Heart left ventricle (tissue), 16 donors: ENCODE data around the gene NAALADL1. TPM values are rescaled to one million over a fixed set of nuclear protein-coding genes. Genes with fewer than 3 reads are reported as not detected.

Experiments
- ATAC-seq, 4 donors: fragments of 200-7000 bp; cut with Tn5 transposase; one replicate each; pipeline ENCODE4 v1.9.1; 2020 to 2022; ENCODE audit warnings: moderate library complexity in 4 of 4, mild to moderate bottlenecking in 3 of 4, moderate number of reproducible peaks in 1 of 4
- DNase-seq, 5 donors: peaks; one replicate each; pipeline ENCODE4 v3.0.0-alpha.2; 2020
- H3K27ac ChIP-seq, 12 donors: fragments of 200-600 bp; sonication (generic) in 4 of 12; one replicate each; pipeline versions ENCODE4 v1.5.0 to v1.8.0; 2016 to 2022; ENCODE audit warnings: mild to moderate bottlenecking in 2 of 12
- H3K27me3 ChIP-seq, 9 donors: fragments of 200-600 bp; sonication (generic) in 2 of 9; one replicate each; pipeline versions ENCODE4 v1.5.1 to v1.8.0; 2016 to 2022; ENCODE audit warnings: mild to moderate bottlenecking in 3 of 9
- H3K36me3 ChIP-seq, 9 donors: fragments of 200-600 bp; sonication (generic) in 2 of 9; one replicate each; pipeline versions ENCODE4 v1.5.0 to v1.8.0; 2018 to 2022; ENCODE audit warnings: mild to moderate bottlenecking in 2 of 9
- H3K4me1 ChIP-seq, 12 donors: fragments of 200-600 bp; sonication (generic) in 4 of 12; one replicate each; pipeline versions ENCODE4 v1.5.0 to v1.8.0; 2016 to 2022; ENCODE audit warnings: mild to moderate bottlenecking in 3 of 12
- H3K4me3 ChIP-seq, 12 donors: fragments of 200-600 bp; sonication (generic) in 4 of 12; one replicate each; pipeline versions ENCODE4 v1.5.0 to v1.8.0; 2017 to 2022; ENCODE audit warnings: mild to moderate bottlenecking in 9 of 12, moderate library complexity in 4 of 12
- H3K9me3 ChIP-seq, 12 donors: fragments of 200-600 bp; sonication (generic) in 4 of 12; one replicate each; pipeline versions ENCODE4 v1.5.0 to v1.8.0; 2016 to 2022; ENCODE audit warnings: mild to moderate bottlenecking in 1 of 12
- CTCF ChIP-seq, 12 donors: fragments of 200-600 bp; sonication (generic) in 4 of 12; IDR thresholded peaks; one replicate each; pipeline versions ENCODE4 v1.5.0 to v1.8.0; 2018 to 2022; ENCODE audit warnings: antibody characterized with exemption in 12 of 12, mild to moderate bottlenecking in 5 of 12
- POLR2A ChIP-seq, 2 donors: fragments of 450-650 bp; IDR thresholded peaks; one replicate each; pipeline ENCODE4 v1.6.1; 2017; ENCODE audit warnings: antibody characterized with exemption in 2 of 2, mild to moderate bottlenecking in 2 of 2, moderate library complexity in 2 of 2
- WGBS, 4 donors: extraction: QIAGEN DNeasy Blood & Tissue Kit in 2 of 4; methylation state at CpG; one replicate each; pipeline versions ENCODE4 v1.1.5 to v1.1.7; 2013 to 2018; 5-methylcytosine and 5-hydroxymethylcytosine counted together
- intact Hi-C, 10 donors: fragments of 100-400 bp; cut with DNase I; formaldehyde crosslinking; loops; one replicate each; pipeline versions ENCODE4 v1.11.1 to v1.14.2; 2022
- polyA plus RNA-seq, 2 donors: library from polyadenylated mRNA; stranded (reverse); fragments of 200-250 nt; gene quantifications; one replicate each; pipeline ENCODE4 v1.2.3, GENCODE V29; 2013
- total RNA-seq, 9 donors: library from RNA; depleted of rRNA in 2 of 9; stranded (reverse); fragments of >200 nt in 2 of 9; fragmentation: NEBNext Ultra II Directional in 3 of 9; extraction: Animal tissue kit (Norgen Biotek cat#: 25700) in 3 of 9; gene quantifications; one replicate each; pipeline versions ENCODE4 v1.1.0 to v1.2.4, GENCODE V29; 2016 to 2023
- donor health status: ischemic (EF 13 %, LVEDD 7.1; RV severe dilation, severe dysfunction).
- donor health status: healthy with polysubstance abuse.
- donor health status: DM: no; HTN: yes; CAD: no.
- donor health status: DM: no; HTN: no; CAD: no.
- donor health status: ischemic (EF 25% LVEDD 6.9; RV normal size, moderate dysfunction).
- donor health status: ischemic (EF 25% LVEDD 5.7; RV mildly dilated, moderate dysfunction).
- donor health status: healthy.
- donor health status: DM: yes; HTN: yes; CAD: no.
- donor health status: ischemic (EF 35%, LVEDD 5.7; RV mildly dilated, moderate dysfunction).
- donor health status: nonischemic (EF 11% LVEDD 7.7; RV severe dilation, severe dysfunction).
- donor health status: DM: yes; HTN: yes; CAD: no.
- donor health status: PGD.
- donor health status: ischemic (EF 29% LVEDD 5.4; RV normal size, mild dysfunction).
- donor health status: nonischemic (EF 23%, LVEDD 6.1; RV moderate dilation, normal function).

Gene NAALADL1
- total and polyA plus RNA-seq, 11 donors: 2.6 to 7.4 (median 3.4) TPM

GRCh38 chr11:65056999-65057398, 1.4 kb downstream of the NAALADL1 start:
- Histone ChIP-seq H3K4me1 (no peaks in the 10 kb centered on the region), H3K4me3 (no peak overlapping the region), H3K27ac (no peak overlapping the region), H3K27me3 (no peaks in the 10 kb centered on the region), H3K36me3 (no peaks in the 10 kb centered on the region), H3K9me3 (no peaks in the 10 kb centered on the region)
- 87 to 92% (median 88%) methylated on average over 6 of the region's 6 CpGs for WGBS, 4 donors
- TF ChIP-seq POLR2A (IDR thresholded peaks at IDR 0.05): no peak
- no peak for TF ChIP-seq CTCF (IDR thresholded peaks at IDR 0.05)
- DNase-seq: no peak
- ATAC-seq: no peak
- intact Hi-C loops: no loop called here

GRCh38 chr11:65055538-65055937, 2.8 kb downstream of the NAALADL1 start:
- no peak for ATAC-seq
- no peaks in the 10 kb centered on the region for H3K36me3 ChIP-seq
- DNase-seq: no peak
- no peak overlapping the region for H3K27ac ChIP-seq
- H3K27me3 ChIP-seq: no peaks in the 10 kb centered on the region
- no peak overlapping the region for H3K4me3 ChIP-seq
- WGBS, 4 donors: 77 to 88% (median 85%) methylated on average over 1 of the region's 1 CpG
- no peaks in the 10 kb centered on the region for H3K4me1 ChIP-seq
- no peak for TF ChIP-seq POLR2A (IDR thresholded peaks at IDR 0.05)
- intact Hi-C loops: no loop called here
- H3K9me3 ChIP-seq: no peaks in the 10 kb centered on the region

GRCh38 chr11:65053827-65054508, 4.4 kb downstream of the NAALADL1 start:
- intact Hi-C loops: no loop called here
- H3K27me3 ChIP-seq: no peaks in the 10 kb centered on the region
- no peaks in the 10 kb centered on the region for H3K9me3 ChIP-seq
- WGBS, 4 donors: 49 to 60% (median 54%) methylated on average over 8 of the region's 8 CpGs
- no peak overlapping the region for H3K4me3 ChIP-seq
- DNase-seq: no peak
- no peaks in the 10 kb centered on the region for H3K36me3 ChIP-seq
- TF ChIP-seq POLR2A (IDR thresholded peaks at IDR 0.05): no peak
- no peak for TF ChIP-seq CTCF (IDR thresholded peaks at IDR 0.05)
- H3K4me1 ChIP-seq: no peaks in the 10 kb centered on the region
- H3K27ac ChIP-seq: no peak overlapping the region
- no peak for ATAC-seq

GRCh38 chr11:65051398-65051858, 6.9 kb downstream of the NAALADL1 start:
- TF ChIP-seq POLR2A (IDR thresholded peaks at IDR 0.05) (no peak), CTCF (IDR thresholded peaks at IDR 0.05) (no peak)
- H3K36me3 ChIP-seq: no peaks in the 10 kb centered on the region
- no peaks in the 10 kb centered on the region for H3K27me3 ChIP-seq
- H3K4me3 ChIP-seq: no peak overlapping the region
- intact Hi-C loops: no loop called here
- 73 to 83% (median 81%) methylated on average over 9 of the region's 9 CpGs for WGBS, 4 donors
- H3K27ac ChIP-seq: no peak overlapping the region
- H3K9me3 ChIP-seq: no peaks in the 10 kb centered on the region
- DNase-seq: no peak
- ATAC-seq: no peak
- H3K4me1 ChIP-seq: peaks cover 0 to 20% (median 8%) of the 10 kb centered on the region in 12 donors
